Breast epithelium (tissue), 4 donors: ENCODE measurements around the gene RPH3AL. TPM values are rescaled to one million over a fixed set of nuclear protein-coding genes. Genes with fewer than 3 reads are reported as not detected.
"Not testable (repeated sequence)": the region's sequence is repeated elsewhere in the genome, so short reads cannot be mapped to it uniquely, and the experiment has no call there.

Experiments used
- DNase-seq, 2 donors: peaks; one replicate each; pipeline ENCODE4 v3.0.0-alpha.2; 2019; ENCODE audit warnings: low spot score in 2 of 2
- H3K27ac ChIP-seq, 2 donors: fragments of 200-600 bp; sonication (generic) in 1 of 2; one replicate each; pipeline ENCODE4 v1.5.1; 2016 to 2019; ENCODE audit warnings: mild to moderate bottlenecking in 1 of 2
- H3K27me3 ChIP-seq, 2 donors: fragments of 200-600 bp; sonication (generic) in 1 of 2; one replicate each; pipeline versions ENCODE4 v1.5.1 to v1.6.0; 2017 to 2019; ENCODE audit warnings: control low read depth in 1 of 2, mild to moderate bottlenecking in 1 of 2
- H3K36me3 ChIP-seq: fragments of 200-600 bp; one replicate; pipeline ENCODE4 v1.5.1; 2019
- H3K4me1 ChIP-seq, 2 donors: fragments of 200-600 bp; sonication (generic); one replicate each; pipeline ENCODE4 v1.5.1; 2016 to 2019; ENCODE audit warnings: control low read depth in 1 of 2
- H3K4me3 ChIP-seq, 3 donors: fragments of 200-600 bp; sonication (generic); 1 replicate in 2 of 3; 2 replicates in 1 of 3; pipeline ENCODE4 v1.5.1; 2016 to 2019; ENCODE audit warnings: mild to moderate bottlenecking in 3 of 3, moderate library complexity in 2 of 3
- H3K9me3 ChIP-seq, 2 donors: fragments of 200-600 bp; sonication (generic) in 1 of 2; one replicate each; pipeline ENCODE4 v1.5.1; 2016 to 2019; ENCODE audit warnings: control low read depth in 1 of 2
- CTCF ChIP-seq, 3 donors: fragments of 450-650 bp; IDR thresholded peaks; one replicate each; pipeline ENCODE4 v1.5.1; 2016 to 2017; ENCODE audit warnings: antibody characterized with exemption in 3 of 3, mild to moderate bottlenecking in 3 of 3, moderate library complexity in 3 of 3
- POLR2A ChIP-seq: fragments of 450-650 bp; IDR thresholded peaks from one replicate; pipeline ENCODE4 v1.6.1; 2016; ENCODE audit warnings: antibody characterized with exemption, mild to moderate bottlenecking, moderate library complexity
- POLR2AphosphoS5 ChIP-seq, 3 donors: sonication (generic); formaldehyde crosslinking; IDR thresholded peaks; one replicate each; pipeline ENCODE4 v1.6.1; 2017; ENCODE audit warnings: antibody characterized with exemption in 3 of 3
- intact Hi-C: fragments of 100-400 bp; cut with DNase I; formaldehyde crosslinking; loops from one replicate; pipeline ENCODE4 v1.15.1; 2023; ENCODE audit warnings: low total_unique reads
- total RNA-seq, 3 donors: library from RNA; depleted of rRNA; stranded (reverse); fragments of >200 nt; gene quantifications; one replicate each; pipeline ENCODE4 v1.1.0, GENCODE V29; 2016

The RPH3AL gene
- total RNA-seq, 3 donors from 2014 or later, result 9.6 to 15.7 (median 15.4) TPM

GRCh38 chr17:223723-224471 is 128.7 kb downstream of the RPH3AL start:
- H3K4me3 ChIP-seq, result no peak overlapping the region
- no peak for DNase-seq
- no peak overlapping the region for H3K27ac ChIP-seq
- H3K9me3 ChIP-seq, result no peaks in the 10 kb centered on the region
- TF ChIP-seq POLR2A (no peak), POLR2AphosphoS5 (IDR thresholded peaks at IDR 0.05) (no peak), CTCF (IDR thresholded peaks at IDR 0.05) (no peak)
- no peaks in the 10 kb centered on the region for H3K36me3 ChIP-seq
- no peaks in the 10 kb centered on the region for H3K27me3 ChIP-seq
- intact Hi-C loops, result no loop called here
- no peaks in the 10 kb centered on the region for H3K4me1 ChIP-seq

- no peak for TF ChIP-seq POLR2A
- TF ChIP-seq CTCF (IDR thresholded peaks at IDR 0.05), result no peak
- Histone ChIP-seq H3K27ac (no peak overlapping the region), H3K27me3 (no peaks in the 10 kb centered on the region), H3K36me3 (no peaks in the 10 kb centered on the region), H3K9me3 (no peaks in the 10 kb centered on the region), H3K4me3 (no peak overlapping the region), H3K4me1 (no peaks in the 10 kb centered on the region)
- DNase-seq, result no peak
- intact Hi-C loops, result no loop called here
Observed at GRCh38 chr17:222172-222571, 130.4 kb downstream of the RPH3AL start.

- TF ChIP-seq POLR2A, result no peak
- TF ChIP-seq CTCF (IDR thresholded peaks at IDR 0.05), result no peak
- TF ChIP-seq POLR2AphosphoS5 (IDR thresholded peaks at IDR 0.05), result no peak
- Histone ChIP-seq H3K27ac (no peak overlapping the region), H3K9me3 (no peaks in the 10 kb centered on the region), H3K27me3 (no peaks in the 10 kb centered on the region), H3K36me3 (no peaks in the 10 kb centered on the region), H3K4me1 (no peaks in the 10 kb centered on the region), H3K4me3 (no peak overlapping the region)
- peak in 1 of 2 donors; percentile 22 for DNase-seq
- intact Hi-C loops, result no loop called here
Observed at GRCh38 chr17:219696-220095, 132.9 kb downstream of the RPH3AL start.

- Histone ChIP-seq H3K4me1 (no peaks in the 10 kb centered on the region), H3K27ac (no peak overlapping the region), H3K36me3 (no peaks in the 10 kb centered on the region), H3K27me3 (no peaks in the 10 kb centered on the region), H3K9me3 (no peaks in the 10 kb centered on the region), H3K4me3 (no peak overlapping the region)
- no peak for DNase-seq
- TF ChIP-seq POLR2A (no peak), CTCF (IDR thresholded peaks at IDR 0.05) (no peak), POLR2AphosphoS5 (IDR thresholded peaks at IDR 0.05) (no peak)
- intact Hi-C loops, result no loop called here
Observed at GRCh38 chr17:218432-219110, 134.0 kb downstream of the RPH3AL start.

GRCh38 chr17:216625-217024 is 136.0 kb downstream of the RPH3AL start:
- H3K27ac ChIP-seq, result no peak overlapping the region
- DNase-seq, result no peak
- intact Hi-C loops, result no loop called here

GRCh38 chr17:215563-216478 is 136.8 kb downstream of the RPH3AL start:
- H3K9me3 ChIP-seq, H3K27me3 ChIP-seq, H3K4me1 ChIP-seq, DNase-seq, intact Hi-C loops, H3K36me3 ChIP-seq, H3K27ac ChIP-seq: not testable (repeated sequence)
- H3K4me3 ChIP-seq, result peak overlapping the region in 1 of 3 donors; percentile 23

More at GRCh38 chr17:216625-217024, 136.0 kb downstream of the RPH3AL start:
- TF ChIP-seq POLR2AphosphoS5 (IDR thresholded peaks at IDR 0.05) (no peak), CTCF (IDR thresholded peaks at IDR 0.05) (no peak), POLR2A (no peak)
- H3K4me1 ChIP-seq, result no peaks in the 10 kb centered on the region
- H3K27me3 ChIP-seq, result no peaks in the 10 kb centered on the region
- H3K4me3 ChIP-seq, result no peak overlapping the region
- H3K36me3 ChIP-seq, result no peaks in the 10 kb centered on the region
- no peaks in the 10 kb centered on the region for H3K9me3 ChIP-seq
